GM19240 (cell line): Measurements from ENCODE around the gene CPSF7.

Experiments
- DNase-seq: peaks from one replicate; pipeline ENCODE4 v3.0.0; 2011; ENCODE audit warnings: low spot score; ENCODE audit not compliant: insufficient read length

CPSF7 gene

GRCh38 chr11:61357233-61357893 is 72.4 kb downstream of the CPSF7 start:
- DNase-seq: no peak

GRCh38 chr11:61356706-61357105 is 73.1 kb downstream of the CPSF7 start:
- DNase-seq: no peak

GRCh38 chr11:61354208-61354607 is 75.6 kb downstream of the CPSF7 start:
- no peak for DNase-seq

GRCh38 chr11:61353131-61354067 is 76.4 kb downstream of the CPSF7 start:
- DNase-seq: no peak
